ENCODE data around the gene MVB12B.

MVB12B gene

GRCh38 chr9:126431077-126431742 lies 104.6 kb downstream of the MVB12B start:
- no peak for DNase-seq (ENCODE audit: low spot score)

GRCh38 chr9:126432659-126433058 lies 106.0 kb downstream of the MVB12B start:
- no peak for DNase-seq (ENCODE audit: low spot score)

- DNase-seq (ENCODE audit: low spot score): no peak
These were observed 108.5 kb downstream of the MVB12B start for GRCh38 chr9:126435105-126435504.

GRCh38 chr9:126435626-126436025 lies 109.0 kb downstream of the MVB12B start:
- no peak for DNase-seq (ENCODE audit: low spot score)

- DNase-seq (ENCODE audit: low spot score): no peak
These were observed 110.1 kb downstream of the MVB12B start for GRCh38 chr9:126436545-126437267.

GRCh38 chr9:126437268-126437666 lies 110.6 kb downstream of the MVB12B start:
- no peak for DNase-seq (ENCODE audit: low spot score)

GRCh38 chr9:126437701-126438100 lies 111.1 kb downstream of the MVB12B start:
- no peak for DNase-seq (ENCODE audit: low spot score)

GRCh38 chr9:126438741-126439401 lies 112.2 kb downstream of the MVB12B start:
- no peak for DNase-seq (ENCODE audit: low spot score)

GRCh38 chr9:126439402-126439765 lies 112.8 kb downstream of the MVB12B start:
- no peak for DNase-seq (ENCODE audit: low spot score)

GRCh38 chr9:126439883-126440653 lies 113.4 kb downstream of the MVB12B start:
- no peak for DNase-seq (ENCODE audit: low spot score)

- DNase-seq (ENCODE audit: low spot score): no peak
These were observed 114.3 kb downstream of the MVB12B start for GRCh38 chr9:126440940-126441339.

GRCh38 chr9:126442636-126443035 lies 116.0 kb downstream of the MVB12B start:
- DNase-seq (ENCODE audit: low spot score): no peak

- DNase-seq (ENCODE audit: low spot score): no peak
These were observed 116.5 kb downstream of the MVB12B start for GRCh38 chr9:126443144-126443543.

- DNase-seq (ENCODE audit: low spot score): no peak
These were observed 121.5 kb downstream of the MVB12B start for GRCh38 chr9:126448136-126448535.

GRCh38 chr9:126448865-126449577 lies 122.4 kb downstream of the MVB12B start:
- DNase-seq (ENCODE audit: low spot score): no peak

- DNase-seq (ENCODE audit: low spot score): no peak
These were observed 123.4 kb downstream of the MVB12B start for GRCh38 chr9:126449725-126450667.

- DNase-seq (ENCODE audit: low spot score): no peak
These were observed 124.1 kb downstream of the MVB12B start for GRCh38 chr9:126450668-126451205.

- no peak for DNase-seq (ENCODE audit: low spot score)
These were observed 124.8 kb downstream of the MVB12B start for GRCh38 chr9:126451316-126451885.

- DNase-seq (ENCODE audit: low spot score): no peak
These were observed 125.5 kb downstream of the MVB12B start for GRCh38 chr9:126452106-126452505.
